Endothelial cell (in vitro differentiated cells): ENCODE measurements around the gene CYP24A1. TPM values are rescaled to one million over a fixed set of nuclear protein-coding genes. Genes with fewer than 3 reads are reported as not detected.

Source experiments
- DNase-seq: peaks from one replicate; pipeline ENCODE4 v3.0.0; 2021; ENCODE audit warnings: low spot score
- H3K27ac Mint-ChIP-seq: one replicate; pipeline ENCODE4 v1.8.0; 2021; ENCODE audit warnings: mixed read lengths, inconsistent platforms; ENCODE audit not compliant: unreplicated experiment
- H3K27me3 Mint-ChIP-seq: one replicate; pipeline ENCODE4 v1.8.0; 2021; ENCODE audit warnings: mild to moderate bottlenecking, moderate library complexity, mixed read lengths, inconsistent platforms; ENCODE audit not compliant: unreplicated experiment
- H3K36me3 Mint-ChIP-seq: one replicate; pipeline ENCODE4 v1.8.0; 2021; ENCODE audit warnings: mild to moderate bottlenecking, low read depth, mixed read lengths, inconsistent platforms; ENCODE audit not compliant: unreplicated experiment
- H3K4me1 Mint-ChIP-seq: one replicate; pipeline ENCODE4 v1.8.0; 2021; ENCODE audit warnings: mild to moderate bottlenecking, mixed read lengths, inconsistent platforms; ENCODE audit not compliant: unreplicated experiment
- H3K4me3 Mint-ChIP-seq: one replicate; pipeline ENCODE4 v1.8.0; 2021; ENCODE audit warnings: mild to moderate bottlenecking, mixed read lengths, inconsistent platforms; ENCODE audit not compliant: unreplicated experiment
- H3K9me3 Mint-ChIP-seq: one replicate; pipeline ENCODE4 v1.8.0; 2021; ENCODE audit warnings: mixed read lengths, inconsistent platforms; ENCODE audit not compliant: unreplicated experiment
- CTCF ChIP-seq: fragments of 200-600 bp; sonication (generic); IDR thresholded peaks from one replicate; pipeline ENCODE4 v1.5.0; 2021; ENCODE audit warnings: antibody characterized with exemption; ENCODE audit not compliant: unreplicated experiment
- total RNA-seq: library from RNA; stranded (reverse); fragmentation: NEBNext Ultra II Directional; extraction: Animal tissue kit (Norgen Biotek cat#: 25700); gene quantifications from one replicate; pipeline ENCODE4 v1.2.1, GENCODE V29; 2021; ENCODE audit not compliant: unreplicated experiment

The CYP24A1 gene
- total RNA-seq, 1 donor from 2014 or later = not detected

- Mint-ChIP-seq H3K27ac (peak within 1 kb of the TSS; percentile 100), H3K9me3 (no peaks in the 10 kb centered on the region), H3K27me3 (peaks cover 4% of the 10 kb centered on the region), H3K36me3 (no peaks in the 10 kb centered on the region), H3K4me3 (peak within 1 kb of the TSS; percentile 98), H3K4me1 (peaks cover 13% of the 10 kb centered on the region)
- DNase-seq = peak; percentile 92
- TF ChIP-seq CTCF = peak; percentile 71
Measured at GRCh38 chr20:54207743-54208547, 34.2 kb upstream of the CYP24A1 start, which contains the start of gene PFDN4. PFDN4 (plus strand) TSS chr20:54208087; CDS start chr20:54208101, 14 bp downstream.

- no peak for TF ChIP-seq CTCF
- no peaks in the 10 kb centered on the region for H3K9me3 Mint-ChIP-seq
- H3K4me3 Mint-ChIP-seq = peak overlapping the region; percentile 98
- peaks cover 4% of the 10 kb centered on the region for H3K27me3 Mint-ChIP-seq
- peaks cover 13% of the 10 kb centered on the region for H3K4me1 Mint-ChIP-seq
- no peak overlapping the region for H3K27ac Mint-ChIP-seq
- DNase-seq = no peak
- H3K36me3 Mint-ChIP-seq = no peaks in the 10 kb centered on the region
Measured at GRCh38 chr20:54207053-54207742, 33.4 kb upstream of the CYP24A1 start.

- Mint-ChIP-seq H3K27ac (no peak overlapping the region), H3K27me3 (peaks cover 5% of the 10 kb centered on the region), H3K9me3 (no peaks in the 10 kb centered on the region), H3K4me1 (peaks cover 13% of the 10 kb centered on the region), H3K36me3 (no peaks in the 10 kb centered on the region), H3K4me3 (no peak overlapping the region)
- DNase-seq = no peak
- TF ChIP-seq CTCF = no peak
Measured at GRCh38 chr20:54205450-54205849, 31.7 kb upstream of the CYP24A1 start.

GRCh38 chr20:54204481-54204880, 30.7 kb upstream of the CYP24A1 start:
- H3K4me3 Mint-ChIP-seq = no peak overlapping the region
- no peaks in the 10 kb centered on the region for H3K36me3 Mint-ChIP-seq
- H3K27ac Mint-ChIP-seq = no peak overlapping the region
- peaks cover 8% of the 10 kb centered on the region for H3K4me1 Mint-ChIP-seq
- peaks cover 5% of the 10 kb centered on the region for H3K27me3 Mint-ChIP-seq
- H3K9me3 Mint-ChIP-seq = no peaks in the 10 kb centered on the region
- no peak for TF ChIP-seq CTCF
- DNase-seq = no peak

- peaks cover 4% of the 10 kb centered on the region for H3K4me1 Mint-ChIP-seq
- no peaks in the 10 kb centered on the region for H3K36me3 Mint-ChIP-seq
- H3K4me3 Mint-ChIP-seq = no peak overlapping the region
- TF ChIP-seq CTCF = no peak
- no peaks in the 10 kb centered on the region for H3K9me3 Mint-ChIP-seq
- DNase-seq = no peak
- H3K27me3 Mint-ChIP-seq = peaks cover 5% of the 10 kb centered on the region
- H3K27ac Mint-ChIP-seq = no peak overlapping the region
Measured at GRCh38 chr20:54204063-54204462, 30.3 kb upstream of the CYP24A1 start.
